ENCODE results near the gene ASIC4. TPM values are rescaled to one million over a fixed set of nuclear protein-coding genes. Genes with fewer than 3 reads are reported as not detected.
A peak's percentile ranks its signal among the peaks of the same experiment; 100 is the strongest.

Gene ASIC4
- total and polyA plus RNA-seq, 2 of the 8 experiments (the other 6 are each of a cell fraction or from before 2014, with no cell fraction given) = 0.12 to 0.22 TPM

GRCh38 chr2:219496825-219497494, 17.3 kb upstream of the ASIC4 start (continued):
- TF ChIP-seq CTCF (IDR thresholded peaks at IDR 0.05; ENCODE audit: control extremely low read depth in 1 of 3, insufficient read depth in 1 of 3, low read depth in 1 of 3, low read length in 3 of 3) = peak in 1 of 3 experiments; percentile 6; a peak in 1 of 4 replicates
- TF ChIP-seq TEAD4 (IDR thresholded peaks at IDR 0.05; ENCODE audit: low read depth, low read length) = no peak
- no peak for TF ChIP-seq ATF2 (IDR thresholded peaks at IDR 0.05; ENCODE audit: low read length)
- TF ChIP-seq SUZ12 (IDR thresholded peaks at IDR 0.05; ENCODE audit: low read length) = peak; percentile 92
- TF ChIP-seq KDM1A (IDR thresholded peaks at IDR 0.05; ENCODE audit: borderline replicate concordance, low read length) = no peak
- TF ChIP-seq CBX8 (IDR thresholded peaks at IDR 0.05; ENCODE audit: borderline replicate concordance, low read depth, low read length) = no peak
- TF ChIP-seq BACH1 (IDR thresholded peaks at IDR 0.05; ENCODE audit: low read length) = no peak
